Gastrocnemius medialis (tissue), 4 donors: ENCODE data around the gene WDR45B. TPM values are rescaled to one million over a fixed set of nuclear protein-coding genes. Genes with fewer than 3 reads are reported as not detected.

Experiments used
- ATAC-seq, 2 donors: fragments of 150-250 bp; one replicate each; pipeline ENCODE4 v1.9.1; 2016
- DNase-seq, 2 donors: peaks; one replicate each; pipeline ENCODE4 v3.0.0-alpha.2; 2019
- H3K27ac ChIP-seq, 4 donors: fragments of 200-600 bp; sonication (generic); 1 replicate in 1 of 4; 2 replicates in 3 of 4; pipeline ENCODE4 v1.5.1; 2016 to 2018; ENCODE audit warnings: mild to moderate bottlenecking in 2 of 4, moderate library complexity in 1 of 4
- H3K27me3 ChIP-seq, 3 donors: fragments of 200-600 bp; sonication (generic) in 2 of 3; 1 replicate in 1 of 3; 2 replicates in 2 of 3; pipeline versions ENCODE4 v1.5.1 to v1.6.0; 2016 to 2019; ENCODE audit warnings: mild to moderate bottlenecking in 1 of 3, moderate library complexity in 1 of 3
- H3K36me3 ChIP-seq, 2 donors: fragments of 200-600 bp; sonication (generic) in 1 of 2; one replicate each; pipeline ENCODE4 v1.5.1; 2017 to 2018
- H3K4me1 ChIP-seq, 2 donors: fragments of 200-600 bp; sonication (generic) in 1 of 2; one replicate each; pipeline ENCODE4 v1.5.1; 2016 to 2017; ENCODE audit warnings: mild to moderate bottlenecking in 2 of 2
- H3K4me3 ChIP-seq, 4 donors: fragments of 200-600 bp; sonication (generic) in 3 of 4; 1 replicate in 1 of 4; 2 replicates in 3 of 4; pipeline ENCODE4 v1.5.1; 2016 to 2019; ENCODE audit warnings: mild to moderate bottlenecking in 2 of 4
- H3K9me3 ChIP-seq, 3 donors: fragments of 200-600 bp; sonication (generic) in 2 of 3; 1 replicate in 1 of 3; 2 replicates in 2 of 3; pipeline ENCODE4 v1.5.1; 2016 to 2019
- POLR2A ChIP-seq, 2 donors: fragments of 450-650 bp; IDR thresholded peaks; one replicate each; pipeline ENCODE4 v1.6.1; 2017; ENCODE audit warnings: antibody characterized with exemption in 2 of 2, mild to moderate bottlenecking in 2 of 2, moderate library complexity in 2 of 2
- in situ Hi-C, 4 donors: fragments of 200-750 bp; cut with MboI; loops; one replicate each; pipeline versions ENCODE4 v1.15.0 to v1.8.0; 2017; ENCODE audit warnings: low sequenced_read_pairs in 4 of 4
- intact Hi-C: fragments of 100-400 bp; cut with DNase I; formaldehyde crosslinking; loops from one replicate; pipeline ENCODE4 v1.15.1; 2023; ENCODE audit warnings: low total_unique reads
- total RNA-seq, 4 donors: library from RNA; depleted of rRNA; stranded (reverse); fragments of >200 nt; gene quantifications; one replicate each; pipeline versions ENCODE4 v1.1.0 to v1.2.3, GENCODE V29; 2016
- TF ChIP-seq, protein P1 (sequence below), 5 experiments: fragments of 450-650 bp in 3 of 5; fragments of 200-600 bp in 2 of 5; sonication (generic) in 2 of 5; IDR thresholded peaks in 4 of 5; conservative IDR thresholded peaks in 1 of 5; 1 replicate in 4 of 5; 2 replicates in 1 of 5; pipeline ENCODE4 v1.5.1; 2016 to 2019; ENCODE audit warnings: antibody characterized with exemption in 5 of 5, mild to moderate bottlenecking in 3 of 5, moderate library complexity in 3 of 5

The WDR45B gene
- total RNA-seq, 4 donors from 2014 or later: 28.0 to 39.2 (median 34.8) TPM

GRCh38 chr17:82640036-82640435 is 8.2 kb downstream of the WDR45B start:
- Histone ChIP-seq H3K27ac (no peak overlapping the region), H3K4me1 (peaks cover 0 to 15% of the 10 kb centered on the region in 2 donors), H3K9me3 (no peaks in the 10 kb centered on the region), H3K27me3 (no peaks in the 10 kb centered on the region), H3K36me3 (peaks cover 0 to 42% of the 10 kb centered on the region in 2 donors), H3K4me3 (no peak overlapping the region)
- TF ChIP-seq POLR2A (IDR thresholded peaks at IDR 0.05): no peak
- TF ChIP-seq, protein P1, sequence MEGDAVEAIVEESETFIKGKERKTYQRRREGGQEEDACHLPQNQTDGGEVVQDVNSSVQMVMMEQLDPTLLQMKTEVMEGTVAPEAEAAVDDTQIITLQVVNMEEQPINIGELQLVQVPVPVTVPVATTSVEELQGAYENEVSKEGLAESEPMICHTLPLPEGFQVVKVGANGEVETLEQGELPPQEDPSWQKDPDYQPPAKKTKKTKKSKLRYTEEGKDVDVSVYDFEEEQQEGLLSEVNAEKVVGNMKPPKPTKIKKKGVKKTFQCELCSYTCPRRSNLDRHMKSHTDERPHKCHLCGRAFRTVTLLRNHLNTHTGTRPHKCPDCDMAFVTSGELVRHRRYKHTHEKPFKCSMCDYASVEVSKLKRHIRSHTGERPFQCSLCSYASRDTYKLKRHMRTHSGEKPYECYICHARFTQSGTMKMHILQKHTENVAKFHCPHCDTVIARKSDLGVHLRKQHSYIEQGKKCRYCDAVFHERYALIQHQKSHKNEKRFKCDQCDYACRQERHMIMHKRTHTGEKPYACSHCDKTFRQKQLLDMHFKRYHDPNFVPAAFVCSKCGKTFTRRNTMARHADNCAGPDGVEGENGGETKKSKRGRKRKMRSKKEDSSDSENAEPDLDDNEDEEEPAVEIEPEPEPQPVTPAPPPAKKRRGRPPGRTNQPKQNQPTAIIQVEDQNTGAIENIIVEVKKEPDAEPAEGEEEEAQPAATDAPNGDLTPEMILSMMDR (IDR thresholded peaks at IDR 0.05 in 4 of 5, conservative IDR thresholded peaks at IDR 0.05 in 1 of 5): no peak
- in situ Hi-C loops (no loop called here), intact Hi-C loops (no loop called here)
- ATAC-seq: no peak
- DNase-seq: no peak

DNA sequence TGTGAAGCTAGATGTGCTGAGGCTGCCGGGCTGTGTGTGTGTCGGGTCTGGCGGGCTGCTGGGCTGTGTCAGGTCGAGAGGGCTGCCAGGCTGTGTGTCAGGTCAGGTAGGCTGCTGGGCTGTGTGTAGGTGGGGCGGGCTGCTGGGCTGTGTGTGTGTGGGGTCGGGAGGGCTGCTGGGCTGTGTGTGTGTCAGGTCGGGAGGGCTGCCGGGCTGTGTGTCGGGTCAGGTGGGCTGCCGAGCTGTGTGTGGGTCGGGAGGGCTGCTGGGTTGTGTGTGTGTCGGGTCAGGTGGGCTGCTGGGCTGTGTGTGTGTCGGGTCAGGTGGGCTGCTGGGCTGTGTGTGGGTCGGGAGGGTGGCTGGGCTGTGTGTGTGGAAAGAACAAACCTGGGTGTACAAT is 8.6 kb downstream of the WDR45B start:
- no peak for TF ChIP-seq POLR2A (IDR thresholded peaks at IDR 0.05)
- TF ChIP-seq, protein P1 (IDR thresholded peaks at IDR 0.05 in 4 of 5, conservative IDR thresholded peaks at IDR 0.05 in 1 of 5): no peak
- Histone ChIP-seq H3K4me1 (peaks cover 0 to 11% of the 10 kb centered on the region in 2 donors), H3K9me3 (no peaks in the 10 kb centered on the region), H3K36me3 (peaks cover 0 to 42% of the 10 kb centered on the region in 2 donors), H3K27ac (no peak overlapping the region), H3K27me3 (no peaks in the 10 kb centered on the region), H3K4me3 (no peak overlapping the region)
- in situ Hi-C loops: no loop called here
- intact Hi-C loops: loop anchor here (2.0 kb wide), 1 partner anchor 143 kb away; no protein-coding TSS in a partner anchor
- no peak for DNase-seq
- ATAC-seq: no peak

GRCh38 chr17:82638183-82638773 is 10.0 kb downstream of the WDR45B start:
- H3K9me3 ChIP-seq: no peaks in the 10 kb centered on the region
- ATAC-seq (no peak), DNase-seq (no peak)
- H3K27ac ChIP-seq: no peak overlapping the region
- peaks cover 0 to 7% of the 10 kb centered on the region in 2 donors for H3K4me1 ChIP-seq
- H3K36me3 ChIP-seq: peaks cover 0 to 38% of the 10 kb centered on the region in 2 donors
- no peak overlapping the region for H3K4me3 ChIP-seq
- intact Hi-C loops: loop anchor here (2.0 kb wide), 1 partner anchor 141 kb away; no protein-coding TSS in a partner anchor
- no peaks in the 10 kb centered on the region for H3K27me3 ChIP-seq
- in situ Hi-C loops: no loop called here
- TF ChIP-seq POLR2A (IDR thresholded peaks at IDR 0.05): no peak
- TF ChIP-seq, protein P1 (IDR thresholded peaks at IDR 0.05 in 4 of 5, conservative IDR thresholded peaks at IDR 0.05 in 1 of 5): no peak

DNA sequence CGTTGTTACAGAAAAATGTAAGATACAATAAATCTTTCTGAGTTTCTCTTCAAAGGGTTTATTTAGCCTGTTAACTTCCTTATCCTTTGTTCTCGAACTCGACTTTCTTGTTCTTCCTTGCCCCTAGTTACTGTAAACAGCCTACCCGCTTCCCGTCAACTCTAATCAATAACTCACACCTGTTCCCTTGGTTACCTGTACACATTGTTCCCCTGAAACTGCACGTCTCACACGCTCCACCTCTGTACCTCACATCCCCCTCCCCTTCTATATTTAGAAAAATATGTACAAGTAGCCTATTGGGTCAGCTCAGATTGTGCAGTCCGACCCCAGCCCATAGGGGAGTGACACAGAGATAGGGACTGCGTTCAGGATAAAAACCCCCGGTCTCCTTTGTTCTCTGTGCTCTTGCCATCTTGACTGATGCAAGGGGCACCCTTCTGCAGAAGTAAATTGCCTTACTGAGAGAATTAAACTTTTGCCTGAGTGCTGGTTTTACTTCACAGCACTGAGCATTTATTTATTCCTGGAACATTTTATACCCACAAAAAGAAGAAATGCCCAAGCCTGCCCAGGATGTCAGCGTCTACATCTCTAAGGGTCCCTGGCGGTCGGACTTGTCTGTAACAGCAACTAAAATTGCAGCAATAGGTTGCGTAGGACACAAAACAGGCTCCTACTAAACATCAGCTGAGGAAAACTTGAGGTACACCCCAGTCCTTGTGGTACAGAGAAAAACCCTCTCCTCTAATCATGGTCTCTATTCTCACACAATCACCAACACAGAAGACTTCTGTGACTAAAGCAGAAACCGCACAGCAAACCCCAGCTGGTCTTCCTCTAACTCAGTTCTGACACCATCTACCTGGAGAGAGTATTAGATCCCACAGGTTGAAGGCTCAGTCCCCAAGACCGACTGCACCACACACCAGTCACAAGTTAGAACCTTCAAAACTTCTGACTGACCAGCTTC is 11.3 kb downstream of the WDR45B start:
- H3K4me3 ChIP-seq: no peak overlapping the region
- peaks cover 0 to 7% of the 10 kb centered on the region in 2 donors for H3K4me1 ChIP-seq
- in situ Hi-C loops: no loop called here
- ATAC-seq: no peak
- H3K9me3 ChIP-seq: no peaks in the 10 kb centered on the region
- no peak overlapping the region for H3K27ac ChIP-seq
- intact Hi-C loops: no loop called here
- H3K36me3 ChIP-seq: peaks cover 0 to 29% of the 10 kb centered on the region in 2 donors
- no peak for DNase-seq
- no peaks in the 10 kb centered on the region for H3K27me3 ChIP-seq
- no peak for TF ChIP-seq POLR2A (IDR thresholded peaks at IDR 0.05)
- TF ChIP-seq, protein P1 (IDR thresholded peaks at IDR 0.05 in 4 of 5, conservative IDR thresholded peaks at IDR 0.05 in 1 of 5): no peak
